GM19239 (cell line): ENCODE results near the gene VPS16.
A peak's percentile ranks its signal among the peaks of the same experiment; 100 is the strongest.
"Not testable (repeated sequence)": the region's sequence is repeated elsewhere in the genome, so short reads cannot be mapped to it uniquely, and the experiment has no call there.

Source experiments
- DNase-seq: peaks from one replicate; pipeline ENCODE4 v3.0.0; 2011; ENCODE audit warnings: low spot score; ENCODE audit not compliant: insufficient read length
- FAIRE-seq: peaks from 2 replicates; lab custom pipeline; 2011; peaks lifted over from hg19 to GRCh38; lab: Jason Lieb, UNC

Gene VPS16

GRCh38 chr20:2889797-2890196, 49.3 kb downstream of the VPS16 start:
- DNase-seq (no peak), FAIRE-seq (no peak)

GRCh38 chr20:2890742-2891141, 50.2 kb downstream of the VPS16 start:
- no peak for FAIRE-seq
- no peak for DNase-seq

- DNase-seq: no peak
- no peak for FAIRE-seq
Measured at GRCh38 chr20:2891343-2891742, 50.8 kb downstream of the VPS16 start.

GRCh38 chr20:2892376-2892775, 51.8 kb downstream of the VPS16 start:
- DNase-seq: no peak
- no peak for FAIRE-seq

- FAIRE-seq (no peak), DNase-seq (no peak)
Measured at GRCh38 chr20:2894221-2894620, 53.7 kb downstream of the VPS16 start.

- FAIRE-seq, DNase-seq: not testable (repeated sequence)
Measured at GRCh38 chr20:2895154-2895553, 54.6 kb downstream of the VPS16 start.

GRCh38 chr20:2899243-2899642, 58.7 kb downstream of the VPS16 start:
- DNase-seq (no peak), FAIRE-seq (peak; percentile 69)

GRCh38 chr20:2900845-2901592, 60.5 kb downstream of the VPS16 start:
- DNase-seq: no peak
- no peak for FAIRE-seq

GRCh38 chr20:2902291-2902690, 61.7 kb downstream of the VPS16 start:
- FAIRE-seq: peak; percentile 48

GRCh38 chr20:2902818-2903217, 62.3 kb downstream of the VPS16 start:
- no peak for DNase-seq
- no peak for FAIRE-seq

More at GRCh38 chr20:2902291-2902690, 61.7 kb downstream of the VPS16 start:
- no peak for DNase-seq

GRCh38 chr20:2903686-2904085, 63.1 kb downstream of the VPS16 start:
- DNase-seq (no peak), FAIRE-seq (peak; percentile 54)

- DNase-seq: no peak
- FAIRE-seq: peak; percentile 49
Measured at GRCh38 chr20:2907519-2907918, 67.0 kb downstream of the VPS16 start.

GRCh38 chr20:2909953-2910352, 69.4 kb downstream of the VPS16 start:
- no peak for FAIRE-seq

GRCh38 chr20:2911200-2911599, 70.7 kb downstream of the VPS16 start:
- DNase-seq (no peak), FAIRE-seq (no peak)

More at GRCh38 chr20:2909953-2910352, 69.4 kb downstream of the VPS16 start:
- DNase-seq: no peak

- DNase-seq (no peak), FAIRE-seq (peak; percentile 71)
Measured at GRCh38 chr20:2914160-2914559, 73.6 kb downstream of the VPS16 start.
